Glutamatergic neuron (in vitro differentiated cells): ENCODE results near the gene LYZL1. TPM values are rescaled to one million over a fixed set of nuclear protein-coding genes. Genes with fewer than 3 reads are reported as not detected.
"Not testable (repeated sequence)": the region's sequence is repeated elsewhere in the genome, so short reads cannot be mapped to it uniquely, and the experiment has no call there.

ENCODE experiments used
- DNase-seq: peaks from one replicate; pipeline ENCODE4 v3.0.0; 2022
- H3K27ac Mint-ChIP-seq: one replicate; pipeline ENCODE4 v1.8.0; 2020; ENCODE audit warnings: mild to moderate bottlenecking, mixed read lengths, inconsistent platforms; ENCODE audit not compliant: unreplicated experiment
- H3K27me3 Mint-ChIP-seq: one replicate; pipeline ENCODE4 v1.8.0; 2020; ENCODE audit warnings: mild to moderate bottlenecking, moderate library complexity, mixed read lengths, inconsistent platforms; ENCODE audit not compliant: unreplicated experiment
- H3K36me3 Mint-ChIP-seq: one replicate; pipeline ENCODE4 v1.8.0; 2020; ENCODE audit warnings: mild to moderate bottlenecking, mixed read lengths, inconsistent platforms; ENCODE audit not compliant: unreplicated experiment
- H3K4me1 Mint-ChIP-seq: one replicate; pipeline ENCODE4 v1.8.0; 2020; ENCODE audit warnings: mild to moderate bottlenecking, low read depth, mixed read lengths, inconsistent platforms; ENCODE audit not compliant: unreplicated experiment
- H3K4me3 Mint-ChIP-seq: one replicate; pipeline ENCODE4 v1.8.0; 2020; ENCODE audit warnings: mild to moderate bottlenecking, mixed read lengths, inconsistent platforms; ENCODE audit not compliant: unreplicated experiment
- H3K9me3 Mint-ChIP-seq: one replicate; pipeline ENCODE4 v1.8.0; 2020; ENCODE audit warnings: mild to moderate bottlenecking, moderate library complexity, mixed read lengths, inconsistent platforms; ENCODE audit not compliant: unreplicated experiment
- CTCF ChIP-seq: fragments of 200-600 bp; sonication (generic); IDR thresholded peaks from one replicate; pipeline ENCODE4 v1.5.0; 2021; ENCODE audit not compliant: partially characterized antibody, unreplicated experiment
- total RNA-seq: library from RNA; stranded (reverse); fragmentation: NEBNext Ultra II Directional; extraction: Animal tissue kit (Norgen Biotek cat#: 25700); gene quantifications from one replicate; pipeline ENCODE4 v1.2.1, GENCODE V29; 2021; ENCODE audit not compliant: unreplicated experiment

Gene LYZL1
- total RNA-seq, 1 donor from 2014 or later, result not detected

- Mint-ChIP-seq H3K27me3 (peaks cover 1% of the 10 kb centered on the region), H3K4me3 (no peak overlapping the region), H3K4me1 (no peaks in the 10 kb centered on the region), H3K27ac (no peak overlapping the region), H3K9me3 (no peaks in the 10 kb centered on the region), H3K36me3 (no peaks in the 10 kb centered on the region)
- no peak for DNase-seq
- TF ChIP-seq CTCF, result no peak
These were observed 11.6 kb upstream of the LYZL1 start for GRCh38 chr10:29277296-29277695.

GRCh38 chr10:29279779-29280487, 8.9 kb upstream of the LYZL1 start:
- Mint-ChIP-seq H3K27me3 (peaks cover 1% of the 10 kb centered on the region), H3K27ac (no peak overlapping the region), H3K36me3 (no peaks in the 10 kb centered on the region), H3K9me3 (no peaks in the 10 kb centered on the region), H3K4me1 (no peaks in the 10 kb centered on the region), H3K4me3 (no peak overlapping the region)
- DNase-seq, result no peak
- TF ChIP-seq CTCF, result no peak

GRCh38 chr10:29280488-29280840, 8.4 kb upstream of the LYZL1 start:
- no peak overlapping the region for H3K27ac Mint-ChIP-seq
- no peak for TF ChIP-seq CTCF
- H3K4me3 Mint-ChIP-seq, result no peak overlapping the region
- H3K4me1 Mint-ChIP-seq, result no peaks in the 10 kb centered on the region
- DNase-seq, result no peak
- H3K36me3 Mint-ChIP-seq, result no peaks in the 10 kb centered on the region
- H3K9me3 Mint-ChIP-seq, result no peaks in the 10 kb centered on the region
- peaks cover 1% of the 10 kb centered on the region for H3K27me3 Mint-ChIP-seq

- H3K4me3 Mint-ChIP-seq, result no peak overlapping the region
- DNase-seq, result no peak
- H3K27ac Mint-ChIP-seq, result no peak overlapping the region
- H3K4me1 Mint-ChIP-seq, result no peaks in the 10 kb centered on the region
- H3K36me3 Mint-ChIP-seq, result no peaks in the 10 kb centered on the region
- no peaks in the 10 kb centered on the region for H3K27me3 Mint-ChIP-seq
- H3K9me3 Mint-ChIP-seq, result no peaks in the 10 kb centered on the region
- no peak for TF ChIP-seq CTCF
These were observed 3.2 kb upstream of the LYZL1 start for GRCh38 chr10:29285624-29286051.

- no peak for DNase-seq
- Mint-ChIP-seq H3K27me3 (no peaks in the 10 kb centered on the region), H3K36me3 (no peaks in the 10 kb centered on the region), H3K4me3 (no peak overlapping the region), H3K9me3 (no peaks in the 10 kb centered on the region), H3K4me1 (no peaks in the 10 kb centered on the region), H3K27ac (no peak overlapping the region)
- no peak for TF ChIP-seq CTCF
These were observed 1.2 kb upstream of the LYZL1 start for GRCh38 chr10:29287635-29288034.

GRCh38 chr10:29291561-29291960, 2.7 kb downstream of the LYZL1 start:
- H3K27ac Mint-ChIP-seq, H3K4me1 Mint-ChIP-seq, H3K9me3 Mint-ChIP-seq, DNase-seq, H3K27me3 Mint-ChIP-seq, H3K36me3 Mint-ChIP-seq, H3K4me3 Mint-ChIP-seq: not testable (repeated sequence)

- not testable (repeated sequence) for H3K27me3 Mint-ChIP-seq, H3K4me3 Mint-ChIP-seq, H3K4me1 Mint-ChIP-seq, H3K9me3 Mint-ChIP-seq, H3K27ac Mint-ChIP-seq, DNase-seq
- peaks cover 12% of the 10 kb centered on the region for H3K36me3 Mint-ChIP-seq
These were observed 3.5 kb downstream of the LYZL1 start for GRCh38 chr10:29292406-29292805.
